K562 (cell line): Measurements from ENCODE around the gene PGLYRP1. TPM values are rescaled to one million over a fixed set of nuclear protein-coding genes. Genes with fewer than 3 reads are reported as not detected.
A peak's percentile ranks its signal among the peaks of the same experiment; 100 is the strongest.

ENCODE experiments used
- ADNP ChIP-seq: fragments of 200-800 bp; sonication (Bioruptor generic); IDR thresholded peaks from 2 replicates; pipeline ENCODE4 v1.6.1; 2016; ENCODE audit warnings: missing genetic modification characterization, missing compliant biosample characterization
- DNMT1 ChIP-seq: fragments of 450-650 bp; IDR thresholded peaks from 2 replicates; pipeline ENCODE4 v1.6.1; 2016; ENCODE audit warnings: antibody characterized with exemption, mild to moderate bottlenecking
- E2F3 ChIP-seq: fragments of 250-450 bp; sonication (Bioruptor Pico); IDR thresholded peaks from 2 replicates; pipeline ENCODE4 v1.4.0; 2020; ENCODE audit warnings: mild to moderate bottlenecking
- ETV6 ChIP-seq, 3 experiments: fragments of 150-350 bp in 1 of 3; sonication (generic) in 1 of 3; formaldehyde crosslinking in 1 of 3; IDR thresholded peaks; 2 replicates each; pipeline versions ENCODE4 v1.6.1 to v1.8.0; 2014 to 2022; ENCODE audit warnings: borderline replicate concordance in 2 of 3, low read depth in 2 of 3, antibody characterized with exemption in 1 of 3, low read length in 1 of 3, mild to moderate bottlenecking in 1 of 3, missing genetic modification reagents in 1 of 3
- KLF13 ChIP-seq: fragments of 450-650 bp; IDR thresholded peaks from 2 replicates; pipeline ENCODE4 v1.6.1; 2016; ENCODE audit warnings: missing genetic modification characterization, low read depth, mild to moderate bottlenecking, missing compliant biosample characterization, moderate library complexity, borderline replicate concordance
- MYBL2 ChIP-seq, 2 experiments: fragments of 450-650 bp in 1 of 2; sonication (generic) in 1 of 2; formaldehyde crosslinking in 1 of 2; IDR thresholded peaks; 2 replicates each; pipeline versions ENCODE4 v1.6.1 to v1.8.1; 2017 to 2022; ENCODE audit warnings: borderline replicate concordance in 1 of 2, inconsistent platforms in 1 of 2, low read depth in 1 of 2, mild to moderate bottlenecking in 1 of 2, missing genetic modification reagents in 1 of 2, moderate library complexity in 1 of 2
- NELFE ChIP-seq: IDR thresholded peaks from 2 replicates; pipeline ENCODE4 v1.6.1; 2011; ENCODE audit warnings: mild to moderate bottlenecking; ENCODE audit not compliant: insufficient read depth, insufficient read length
- NR2C1 ChIP-seq, 2 experiments: fragments of 450-650 bp; IDR thresholded peaks; 2 replicates each; pipeline ENCODE4 v1.6.1; 2017; ENCODE audit warnings: mild to moderate bottlenecking in 2 of 2, antibody characterized with exemption in 1 of 2, inconsistent platforms in 1 of 2, missing compliant biosample characterization in 1 of 2, missing genetic modification characterization in 1 of 2
- PCBP2 ChIP-seq: fragments of 200-400 bp; formaldehyde crosslinking; IDR thresholded peaks from 2 replicates; pipeline ENCODE4 v1.6.1; 2018; ENCODE audit warnings: low read length, low read depth, mild to moderate bottlenecking, moderate library complexity; ENCODE audit not compliant: poor library complexity, severe bottlenecking
- TBL1XR1 ChIP-seq, 2 experiments: IDR thresholded peaks; 2 replicates each; pipeline ENCODE4 v1.6.1; 2012; ENCODE audit warnings: improper control_type of control experiment in 2 of 2, low read length in 2 of 2, mild to moderate bottlenecking in 1 of 2
- TEAD1 ChIP-seq, 2 experiments: fragments of 450-650 bp in 1 of 2; sonication (generic) in 1 of 2; formaldehyde crosslinking; IDR thresholded peaks; 2 replicates each; pipeline versions ENCODE4 v1.4.0 to v1.8.0; 2020 to 2022; ENCODE audit warnings: mild to moderate bottlenecking in 2 of 2, missing genetic modification reagents in 1 of 2
- THRAP3 ChIP-seq: fragments of 450-650 bp; IDR thresholded peaks from 2 replicates; pipeline ENCODE4 v1.6.1; 2016; ENCODE audit warnings: mild to moderate bottlenecking, inconsistent platforms, borderline replicate concordance
- YY1 ChIP-seq, 3 experiments: IDR thresholded peaks; 2 replicates each; pipeline ENCODE4 v1.6.1; 2011; ENCODE audit warnings: low read length in 2 of 3, mild to moderate bottlenecking in 2 of 3, moderate library complexity in 2 of 3, borderline replicate concordance in 1 of 3, control low read depth in 1 of 3, low read depth in 1 of 3; ENCODE audit not compliant: insufficient read depth in 3 of 3, insufficient replicate concordance in 2 of 3, control insufficient read depth in 1 of 3, insufficient read length in 1 of 3; ENCODE audit errors: extremely low read depth in 1 of 3
- ZNF354B ChIP-seq: fragments of 250-450 bp; sonication (Bioruptor Pico); IDR thresholded peaks from 2 replicates; pipeline ENCODE4 v1.4.0; 2020
- ZNF707 ChIP-seq: fragments of 250-450 bp; sonication (Bioruptor Pico); conservative IDR thresholded peaks from 2 replicates; pipeline ENCODE4 v1.8.0; 2022; ENCODE audit warnings: inconsistent platforms, mild to moderate bottlenecking, moderate library complexity
- polyA plus RNA-seq, 8 experiments: library from polyadenylated mRNA; depleted of rRNA in 4 of 8; stranded (reverse) in 5 of 8; unstranded in 3 of 8; fragments of >200 nt; fragmentation: Nextera tagmentation in 2 of 8; fragmentation: Illumina TruSeq in 1 of 8; extraction: Ambion mirVana in 2 of 8; extraction: Trizol in 1 of 8; gene quantifications; 2 replicates each; pipeline versions ENCODE4 v1.2.1 to v1.2.3, GENCODE V29; 2011 to 2014; ENCODE audit warnings: inconsistent platforms in 1 of 8, missing spikeins in 1 of 8
- total RNA-seq, 7 experiments: library from RNA; depleted of rRNA in 6 of 7; stranded (reverse); fragments of >200 nt in 6 of 7; fragmentation: Illumina TruSeq in 2 of 7; extraction: Trizol in 2 of 7; gene quantifications; 2 replicates each; pipeline versions ENCODE4 v1.2.1 to v1.2.3, GENCODE V29; 2011 to 2021; ENCODE audit warnings: low replicate concordance in 1 of 7
- TF ChIP-seq, protein P1 (sequence below): IDR thresholded peaks from 3 replicates; pipeline ENCODE4 v1.6.1; 2011; ENCODE audit warnings: borderline replicate concordance, mild to moderate bottlenecking, moderate library complexity; ENCODE audit not compliant: insufficient read length; ENCODE audit errors: extremely low read depth
- TF ChIP-seq, protein P2 (sequence below): fragments of 200-800 bp; sonication (Bioruptor generic); IDR thresholded peaks from 2 replicates; pipeline ENCODE4 v1.6.1; 2017; ENCODE audit warnings: missing genetic modification characterization, missing compliant biosample characterization
- TF ChIP-seq, protein P3 (sequence below): fragments of 450-650 bp; IDR thresholded peaks from 2 replicates; pipeline ENCODE4 v1.6.1; 2014; ENCODE audit warnings: low read depth, mild to moderate bottlenecking, moderate library complexity, borderline replicate concordance

The PGLYRP1 gene
- total and polyA plus RNA-seq, 9 of the 15 experiments (the other 6 are each of a cell fraction or from before 2014, with no cell fraction given): not detected

DNA sequence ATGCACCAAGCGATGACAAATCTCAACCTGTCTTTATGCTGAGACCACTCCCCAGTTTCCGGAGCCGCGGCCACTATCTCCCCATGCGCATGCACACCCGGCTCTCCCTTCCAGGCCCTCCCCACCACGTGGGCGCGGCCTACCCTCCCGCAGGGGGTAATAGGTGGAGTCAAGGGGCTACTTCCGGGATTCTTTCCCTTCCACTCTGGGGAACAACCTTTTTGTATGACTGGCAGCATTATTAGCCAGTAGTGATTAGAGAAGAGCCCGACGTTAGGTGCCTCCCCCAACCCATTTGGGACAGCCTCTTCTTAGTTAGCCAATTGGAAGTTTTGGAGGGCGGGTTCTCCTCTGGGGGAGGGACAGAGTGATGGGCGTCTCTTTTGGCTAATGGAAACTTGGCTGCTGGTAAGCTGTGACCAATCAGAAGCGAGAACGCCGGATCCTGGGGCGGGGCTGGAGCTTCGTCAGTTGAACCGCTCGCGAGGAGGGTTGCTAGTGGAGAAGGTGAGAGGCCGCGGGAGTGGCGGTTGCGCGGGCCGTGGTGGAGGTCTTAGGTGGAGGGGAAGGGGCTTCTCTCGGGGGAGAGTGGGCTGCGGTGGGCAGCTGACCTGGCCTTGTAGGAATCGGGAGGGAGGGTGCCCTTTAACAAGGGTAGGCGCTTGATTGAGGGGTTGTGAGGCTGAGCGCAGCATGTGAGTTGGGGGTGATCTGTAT lies 27.7 kb downstream of the PGLYRP1 start, which contains the start of gene CCDC61 (continued):
- TF ChIP-seq, protein P1, sequence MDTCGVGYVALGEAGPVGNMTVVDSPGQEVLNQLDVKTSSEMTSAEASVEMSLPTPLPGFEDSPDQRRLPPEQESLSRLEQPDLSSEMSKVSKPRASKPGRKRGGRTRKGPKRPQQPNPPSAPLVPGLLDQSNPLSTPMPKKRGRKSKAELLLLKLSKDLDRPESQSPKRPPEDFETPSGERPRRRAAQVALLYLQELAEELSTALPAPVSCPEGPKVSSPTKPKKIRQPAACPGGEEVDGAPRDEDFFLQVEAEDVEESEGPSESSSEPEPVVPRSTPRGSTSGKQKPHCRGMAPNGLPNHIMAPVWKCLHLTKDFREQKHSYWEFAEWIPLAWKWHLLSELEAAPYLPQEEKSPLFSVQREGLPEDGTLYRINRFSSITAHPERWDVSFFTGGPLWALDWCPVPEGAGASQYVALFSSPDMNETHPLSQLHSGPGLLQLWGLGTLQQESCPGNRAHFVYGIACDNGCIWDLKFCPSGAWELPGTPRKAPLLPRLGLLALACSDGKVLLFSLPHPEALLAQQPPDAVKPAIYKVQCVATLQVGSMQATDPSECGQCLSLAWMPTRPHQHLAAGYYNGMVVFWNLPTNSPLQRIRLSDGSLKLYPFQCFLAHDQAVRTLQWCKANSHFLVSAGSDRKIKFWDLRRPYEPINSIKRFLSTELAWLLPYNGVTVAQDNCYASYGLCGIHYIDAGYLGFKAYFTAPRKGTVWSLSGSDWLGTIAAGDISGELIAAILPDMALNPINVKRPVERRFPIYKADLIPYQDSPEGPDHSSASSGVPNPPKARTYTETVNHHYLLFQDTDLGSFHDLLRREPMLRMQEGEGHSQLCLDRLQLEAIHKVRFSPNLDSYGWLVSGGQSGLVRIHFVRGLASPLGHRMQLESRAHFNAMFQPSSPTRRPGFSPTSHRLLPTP: no peak
- TF ChIP-seq DNMT1: no peak
- peak in 1 of 2 experiments; percentile 59; a peak in 1 of 4 replicates for TF ChIP-seq TEAD1 (CRISPR knock-in tag; IDR thresholded peaks at IDR 0.05)
- TF ChIP-seq, protein P2, sequence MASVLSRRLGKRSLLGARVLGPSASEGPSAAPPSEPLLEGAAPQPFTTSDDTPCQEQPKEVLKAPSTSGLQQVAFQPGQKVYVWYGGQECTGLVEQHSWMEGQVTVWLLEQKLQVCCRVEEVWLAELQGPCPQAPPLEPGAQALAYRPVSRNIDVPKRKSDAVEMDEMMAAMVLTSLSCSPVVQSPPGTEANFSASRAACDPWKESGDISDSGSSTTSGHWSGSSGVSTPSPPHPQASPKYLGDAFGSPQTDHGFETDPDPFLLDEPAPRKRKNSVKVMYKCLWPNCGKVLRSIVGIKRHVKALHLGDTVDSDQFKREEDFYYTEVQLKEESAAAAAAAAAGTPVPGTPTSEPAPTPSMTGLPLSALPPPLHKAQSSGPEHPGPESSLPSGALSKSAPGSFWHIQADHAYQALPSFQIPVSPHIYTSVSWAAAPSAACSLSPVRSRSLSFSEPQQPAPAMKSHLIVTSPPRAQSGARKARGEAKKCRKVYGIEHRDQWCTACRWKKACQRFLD (CRISPR knock-in tag): no peak
- TF ChIP-seq THRAP3: no peak
- no peak for TF ChIP-seq PCBP2
- no peak for TF ChIP-seq ZNF354B (CRISPR knock-in tag)
- TF ChIP-seq MYBL2 (IDR thresholded peaks at IDR 0.05; ENCODE audit: low read depth): no peak
- TF ChIP-seq MYBL2 (CRISPR knock-in tag; IDR thresholded peaks at IDR 0.05; ENCODE audit: borderline replicate concordance): no peak
- no peak for TF ChIP-seq ZNF707
- TF ChIP-seq, protein P3, sequence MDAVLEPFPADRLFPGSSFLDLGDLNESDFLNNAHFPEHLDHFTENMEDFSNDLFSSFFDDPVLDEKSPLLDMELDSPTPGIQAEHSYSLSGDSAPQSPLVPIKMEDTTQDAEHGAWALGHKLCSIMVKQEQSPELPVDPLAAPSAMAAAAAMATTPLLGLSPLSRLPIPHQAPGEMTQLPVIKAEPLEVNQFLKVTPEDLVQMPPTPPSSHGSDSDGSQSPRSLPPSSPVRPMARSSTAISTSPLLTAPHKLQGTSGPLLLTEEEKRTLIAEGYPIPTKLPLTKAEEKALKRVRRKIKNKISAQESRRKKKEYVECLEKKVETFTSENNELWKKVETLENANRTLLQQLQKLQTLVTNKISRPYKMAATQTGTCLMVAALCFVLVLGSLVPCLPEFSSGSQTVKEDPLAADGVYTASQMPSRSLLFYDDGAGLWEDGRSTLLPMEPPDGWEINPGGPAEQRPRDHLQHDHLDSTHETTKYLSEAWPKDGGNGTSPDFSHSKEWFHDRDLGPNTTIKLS: peak; percentile 24; the same call in 1 of the 2 replicates
- TF ChIP-seq ETV6 (IDR thresholded peaks at IDR 0.05; ENCODE audit: borderline replicate concordance in 1 of 2, low read depth in 2 of 2, low read length in 1 of 2): no peak
- TF ChIP-seq ETV6 (CRISPR knock-in tag; IDR thresholded peaks at IDR 0.05; ENCODE audit: borderline replicate concordance): no peak
- TF ChIP-seq NELFE: no peak
- TF ChIP-seq ADNP (tag): no peak
- TF ChIP-seq E2F3 (CRISPR knock-in tag): 0 out of 2 replicates have a peak, but pooled peaks have one; percentile 44
- TF ChIP-seq YY1 (IDR thresholded peaks at IDR 0.05; ENCODE audit: borderline replicate concordance in 1 of 3, control insufficient read depth in 1 of 3, extremely low read depth in 1 of 3, insufficient read depth in 3 of 3, insufficient read length in 1 of 3, insufficient replicate concordance in 2 of 3, low read depth in 1 of 3, low read length in 2 of 3): no peak
- TF ChIP-seq TBL1XR1 (IDR thresholded peaks at IDR 0.05; ENCODE audit: low read length in 2 of 2): no peak
- 0 out of 2 replicates have a peak, but pooled peaks have one; percentile 32 for TF ChIP-seq NR2C1 (IDR thresholded peaks at IDR 0.05)
- 0 out of 2 replicates have a peak, but pooled peaks have one; percentile 8 for TF ChIP-seq NR2C1 (tag; IDR thresholded peaks at IDR 0.05)
- TF ChIP-seq KLF13 (tag): no peak
